Ovary (tissue), 3 donors: ENCODE data around the gene SKAP2.

Source experiments
- CTCF ChIP-seq, 3 donors: fragments of 450-650 bp in 2 of 3; fragments of 200-600 bp in 1 of 3; IDR thresholded peaks; one replicate each; pipeline versions ENCODE4 v1.5.1 to v1.8.0; 2016 to 2022; ENCODE audit warnings: antibody characterized with exemption in 3 of 3, mild to moderate bottlenecking in 1 of 3
- POLR2A ChIP-seq: fragments of 450-650 bp; IDR thresholded peaks from one replicate; pipeline ENCODE4 v1.6.1; 2017; ENCODE audit warnings: antibody characterized with exemption, mild to moderate bottlenecking, moderate library complexity
- donor health status: DM: no; HTN: no; CAD: no.

- TF ChIP-seq POLR2A, result no peak
- TF ChIP-seq CTCF (IDR thresholded peaks at IDR 0.05), result no peak
Observed at GRCh38 chr7:26646336-26647048, 217.9 kb downstream of the SKAP2 start.
